HG03103 (cell line): ENCODE measurements around the gene SLC16A12.
"Not testable (repeated sequence)": the region's sequence is repeated elsewhere in the genome, so short reads cannot be mapped to it uniquely, and the experiment has no call there.

ENCODE experiments used
- ATAC-seq: cut with Tn5 transposase; IDR thresholded peaks from one replicate; pipeline ENCODE4 v1.9.1; 2021; ENCODE audit warnings: low read depth; ENCODE audit not compliant: unreplicated experiment

SLC16A12 gene

GRCh38 chr10:89475591-89475998 lies 59.8 kb downstream of the SLC16A12 start:
- no peak for ATAC-seq

DNA sequence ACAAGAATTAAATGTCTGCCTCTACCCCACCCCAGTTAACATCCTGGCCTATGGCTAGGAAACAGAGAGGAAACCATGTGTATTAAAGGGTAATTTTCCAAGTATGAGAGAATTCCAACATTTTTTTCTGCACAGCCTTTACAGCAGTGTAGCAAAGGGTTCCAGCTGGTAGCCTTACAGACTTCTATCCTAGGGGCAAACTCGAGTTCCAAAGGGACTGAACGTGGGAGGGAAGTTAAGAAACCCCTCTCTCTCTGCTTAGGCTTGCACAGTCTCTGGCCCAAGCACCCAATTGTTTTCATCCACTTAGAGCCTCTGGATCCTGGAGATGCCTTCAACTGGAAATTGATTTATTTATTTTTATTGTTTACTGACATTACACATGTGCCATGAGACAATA lies 60.3 kb downstream of the SLC16A12 start:
- no peak for ATAC-seq

GRCh38 chr10:89474452-89474851 lies 60.9 kb downstream of the SLC16A12 start:
- no peak for ATAC-seq

GRCh38 chr10:89471110-89471809 lies 64.1 kb downstream of the SLC16A12 start:
- ATAC-seq = no peak

GRCh38 chr10:89470628-89471027 lies 64.8 kb downstream of the SLC16A12 start:
- no peak for ATAC-seq

DNA sequence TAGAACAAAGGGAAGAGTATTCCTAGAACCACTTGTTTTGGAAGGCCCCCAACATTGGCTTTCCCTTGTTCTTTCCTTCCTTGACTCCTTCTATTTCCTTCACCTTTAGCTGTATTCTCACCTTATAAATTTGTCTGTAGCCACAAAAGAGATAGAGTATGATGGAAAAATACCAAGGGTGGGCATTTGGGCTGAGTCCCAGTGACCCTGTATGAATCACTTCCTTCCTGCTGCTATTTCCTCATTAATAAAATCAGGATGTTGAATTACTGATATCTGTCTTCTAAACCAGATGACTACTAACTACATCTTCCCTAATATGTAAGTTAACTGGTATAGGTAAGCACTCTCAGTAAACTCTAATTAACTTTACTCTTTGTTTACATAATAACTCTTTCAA lies 65.9 kb downstream of the SLC16A12 start:
- ATAC-seq = no peak

DNA sequence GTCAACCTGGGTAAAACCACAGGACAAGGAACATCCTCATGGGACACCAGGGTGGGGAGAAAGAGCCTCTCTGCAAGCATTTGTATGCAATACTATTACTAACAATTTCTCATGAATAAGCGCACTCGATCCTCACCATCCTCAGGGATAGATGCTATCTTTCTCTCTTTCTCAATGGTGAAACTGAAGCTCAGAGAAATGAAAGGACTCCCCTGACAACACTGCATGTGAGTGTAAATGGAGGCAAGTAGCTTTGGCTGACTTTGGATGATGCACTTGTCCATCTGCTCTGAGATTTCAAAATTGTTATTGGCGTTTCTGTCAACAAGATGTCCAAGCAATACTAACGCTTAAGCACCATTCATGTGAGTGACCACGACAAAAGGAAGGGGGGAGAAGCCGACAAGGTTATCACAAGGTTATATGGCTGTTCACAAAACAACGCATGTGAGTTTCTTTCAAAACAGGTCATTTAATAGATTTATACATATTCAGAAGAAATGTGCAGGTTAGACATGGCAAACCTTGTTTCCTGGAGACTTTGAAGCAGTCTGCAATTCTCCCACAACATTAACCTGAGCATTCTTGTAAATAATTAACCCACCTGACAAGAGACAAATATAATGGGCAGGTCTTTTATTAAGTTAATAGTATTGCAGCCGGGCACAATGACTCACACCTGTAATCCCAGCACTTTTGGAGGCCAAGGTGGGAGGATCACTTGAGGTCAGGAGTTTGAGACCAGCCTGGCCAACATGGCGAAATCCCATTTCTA lies 67.0 kb downstream of the SLC16A12 start:
- ATAC-seq = no peak

DNA sequence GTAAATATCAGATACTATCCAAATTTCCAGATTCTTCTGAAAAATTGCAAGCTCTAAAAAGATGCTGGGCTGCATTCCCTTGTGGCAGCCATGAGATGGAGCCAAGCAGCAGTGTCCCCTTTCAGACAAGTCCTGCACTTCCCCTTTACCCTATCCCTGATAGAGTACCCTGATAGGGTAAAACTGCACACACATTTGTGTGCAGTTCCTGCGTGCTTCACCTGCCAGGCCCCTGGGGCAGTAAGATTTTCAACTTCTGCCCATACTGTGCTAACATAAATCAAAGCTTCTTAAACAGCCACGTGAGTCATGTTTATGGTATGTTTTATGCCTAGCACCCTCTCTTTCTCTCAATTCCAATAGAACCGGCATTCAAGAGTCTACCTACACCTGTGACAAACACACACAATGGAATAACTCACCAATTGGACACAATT lies 68.8 kb downstream of the SLC16A12 start:
- no peak for ATAC-seq

DNA sequence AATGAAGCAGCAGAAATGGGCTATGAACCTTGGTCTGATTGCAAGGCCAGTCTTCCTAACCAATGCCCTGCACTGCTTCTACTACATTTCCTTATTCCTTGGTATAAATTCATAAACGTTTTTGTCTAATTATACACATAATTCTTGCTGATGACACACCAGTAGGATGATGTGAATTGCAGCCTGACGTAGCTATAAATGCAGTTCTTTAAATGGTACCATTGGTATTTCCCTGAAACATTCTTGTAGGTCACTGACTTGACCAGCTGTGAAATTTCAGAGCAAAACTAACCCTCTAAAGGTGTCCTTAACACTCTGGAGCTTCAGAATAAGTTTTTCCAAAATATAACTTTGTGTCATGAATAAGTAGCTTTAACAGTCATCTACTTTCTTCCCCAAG lies 70.2 kb downstream of the SLC16A12 start:
- no peak for ATAC-seq

DNA sequence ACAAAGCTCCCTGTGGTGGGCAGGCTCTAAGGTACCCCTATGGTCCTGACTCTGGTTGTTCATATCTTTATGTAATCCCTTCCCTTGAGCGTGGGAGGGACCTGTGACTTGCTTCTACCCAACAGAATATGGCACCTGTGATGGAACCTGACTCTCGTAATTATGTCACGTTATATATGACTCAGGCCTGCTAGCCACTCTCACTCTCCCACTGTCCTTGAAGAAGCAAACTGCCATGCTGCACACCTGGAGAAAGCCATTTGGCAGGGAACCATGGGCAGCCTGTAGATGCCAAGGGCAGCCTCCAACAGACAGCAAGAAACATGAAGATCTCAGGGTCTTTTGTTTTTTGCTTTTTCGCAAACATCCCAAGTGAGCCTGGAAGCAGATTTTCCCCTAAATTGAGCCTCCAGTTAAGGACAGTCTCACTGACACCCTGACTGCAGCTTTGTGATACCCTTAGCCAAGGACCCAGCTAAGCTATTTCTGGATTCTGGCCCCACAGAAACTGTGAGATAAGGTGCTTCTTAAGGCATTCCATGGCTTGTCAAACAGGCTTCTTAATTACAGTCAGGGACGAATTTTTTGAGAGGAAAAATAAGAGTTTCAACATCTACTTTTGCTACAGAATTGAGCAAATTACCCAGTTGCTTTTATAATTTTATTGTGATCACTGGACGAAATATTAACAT lies 71.4 kb downstream of the SLC16A12 start:
- no peak for ATAC-seq

GRCh38 chr10:89458784-89459183 lies 76.6 kb downstream of the SLC16A12 start:
- no peak for ATAC-seq

DNA sequence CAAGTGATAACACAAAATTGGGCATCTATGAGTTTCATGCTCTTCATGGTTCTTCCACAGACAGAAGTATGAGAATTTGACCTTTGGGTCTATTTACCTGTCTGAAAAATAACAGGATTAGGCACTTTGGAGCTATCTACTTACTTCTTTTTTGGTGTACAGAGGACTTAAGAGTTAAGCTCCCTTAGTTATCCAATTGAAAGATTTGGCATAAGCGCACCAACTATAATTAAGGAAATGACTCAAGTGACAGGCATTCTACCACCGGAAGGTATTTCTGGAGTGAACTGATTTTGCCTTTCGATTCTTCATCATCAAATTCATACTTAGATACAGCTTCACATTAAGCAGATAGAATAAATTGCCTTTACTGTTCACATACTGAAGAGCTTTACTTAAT lies 77.1 kb downstream of the SLC16A12 start:
- ATAC-seq = no peak

- no peak for ATAC-seq
These were observed 80.6 kb downstream of the SLC16A12 start for GRCh38 chr10:89454561-89455347.

DNA sequence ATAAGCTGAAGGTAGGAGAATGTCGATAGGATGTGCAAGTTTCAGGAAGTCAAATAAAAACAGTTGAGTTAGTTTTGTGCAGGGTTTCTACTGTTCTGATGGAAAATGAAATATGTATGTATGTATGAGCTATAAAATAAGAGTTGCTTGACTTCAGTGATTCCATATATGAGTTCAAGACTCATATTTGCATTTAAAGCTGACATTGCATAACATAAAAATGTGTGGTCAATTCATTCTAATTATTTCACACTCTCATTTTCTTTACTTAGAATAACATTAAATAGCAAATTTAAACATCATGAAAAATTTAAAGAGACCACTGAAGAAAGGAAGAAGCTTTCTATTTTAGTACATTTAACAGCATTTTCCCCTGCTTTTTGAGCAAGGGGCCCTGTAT lies 83.2 kb downstream of the SLC16A12 start:
- no peak for ATAC-seq

- no peak for ATAC-seq
These were observed 84.5 kb downstream of the SLC16A12 start for GRCh38 chr10:89450901-89451300.

- ATAC-seq = not testable (repeated sequence)
These were observed 90.6 kb downstream of the SLC16A12 start for GRCh38 chr10:89444819-89445218.

DNA sequence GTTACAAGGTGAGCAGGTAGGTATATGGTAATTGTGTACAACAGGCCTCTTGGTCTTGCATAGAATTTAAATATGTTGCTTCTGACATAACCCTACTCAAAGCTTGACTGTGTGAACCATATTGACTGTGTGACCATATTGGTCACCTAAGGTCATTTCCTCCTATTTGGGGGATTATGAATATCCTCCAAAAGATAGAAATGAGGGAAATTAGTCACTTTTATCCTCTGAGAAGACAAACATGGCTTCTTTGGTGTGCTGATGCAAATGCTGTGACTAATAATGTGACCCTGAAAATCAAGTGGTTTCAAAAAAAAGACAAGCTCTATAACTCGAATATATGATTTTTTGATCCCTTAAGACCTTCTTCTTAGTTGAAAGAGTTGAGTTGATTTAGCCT lies 93.1 kb downstream of the SLC16A12 start:
- ATAC-seq = no peak

- ATAC-seq = no peak
These were observed 95.0 kb downstream of the SLC16A12 start for GRCh38 chr10:89440226-89441009.

DNA sequence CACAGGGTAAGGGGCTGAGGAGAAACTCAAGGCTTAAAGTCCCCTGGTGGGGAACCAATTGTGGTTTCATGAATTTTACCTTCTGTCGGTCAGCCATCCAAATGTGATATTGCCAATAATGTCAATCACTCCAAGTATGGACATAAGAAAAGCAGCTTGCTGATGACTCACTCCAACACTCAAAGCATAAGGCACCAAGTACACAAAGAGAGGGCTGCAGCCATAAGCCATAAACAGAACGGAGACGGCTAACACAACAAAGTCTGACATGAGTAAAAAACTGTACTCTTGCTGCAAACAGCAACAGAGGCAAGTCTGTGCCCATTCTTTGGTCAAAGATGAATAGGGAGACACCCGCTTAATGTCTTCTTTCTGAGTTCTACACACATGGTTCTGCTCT lies 96.9 kb downstream of the SLC16A12 start:
- ATAC-seq = no peak

GRCh38 chr10:89431977-89432376 lies 103.4 kb downstream of the SLC16A12 start:
- no peak for ATAC-seq
